ENCODE results near the gene MCOLN1. TPM values are rescaled to one million over a fixed set of nuclear protein-coding genes. Genes with fewer than 3 reads are reported as not detected.

MCOLN1 gene
- total and polyA plus RNA-seq, 9 of the 15 experiments (the other 6 are each of a cell fraction or from before 2014, with no cell fraction given): 0.25 to 15.4 (median 7.1) TPM

- no peak for TF ChIP-seq ZNF407 (IDR thresholded peaks at IDR 0.05; ENCODE audit: low read depth)
- TF ChIP-seq ZKSCAN1 (IDR thresholded peaks at IDR 0.05; ENCODE audit: low read depth, low read length): no peak
- TF ChIP-seq EGR1 (conservative IDR thresholded peaks at IDR 0.05): 0 out of 2 replicates have a peak, but pooled peaks have one; percentile 6
- TF ChIP-seq XRCC4 (IDR thresholded peaks at IDR 0.05; ENCODE audit: extremely low read depth, insufficient read depth, insufficient read length): no peak
- TF ChIP-seq THAP7 (CRISPR knock-in tag; IDR thresholded peaks at IDR 0.05): no peak
- no peak for TF ChIP-seq CHD4 (IDR thresholded peaks at IDR 0.05; ENCODE audit: insufficient read depth, insufficient replicate concordance, low read depth, low read length, poor library complexity, severe bottlenecking)
Measured at GRCh38 chr19:7561325-7561724, 38.9 kb downstream of the MCOLN1 start (continued).

Data from K562 (cell line).